ENCODE results near the gene LRRIQ4.

DNA sequence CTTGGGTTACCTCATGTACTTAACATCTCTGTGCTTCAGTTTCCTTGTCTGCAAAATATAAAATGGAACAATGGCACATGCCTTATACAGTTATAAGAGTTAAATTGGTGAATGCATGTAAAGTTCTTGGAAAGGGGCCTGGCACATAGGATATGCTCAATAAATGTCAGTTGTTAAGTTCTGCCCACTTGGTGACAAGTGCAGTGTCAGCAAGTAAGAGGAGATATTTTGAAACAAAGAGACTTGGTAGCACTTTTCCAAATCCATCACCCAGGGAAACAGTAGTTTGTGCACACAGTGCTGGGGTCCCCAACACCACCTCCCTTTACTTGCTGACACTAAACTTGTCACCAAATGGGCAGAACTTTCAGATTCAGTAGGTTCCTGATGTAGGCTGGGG, 37.9 kb downstream of the LRRIQ4 start:
- TF ChIP-seq, protein P1, sequence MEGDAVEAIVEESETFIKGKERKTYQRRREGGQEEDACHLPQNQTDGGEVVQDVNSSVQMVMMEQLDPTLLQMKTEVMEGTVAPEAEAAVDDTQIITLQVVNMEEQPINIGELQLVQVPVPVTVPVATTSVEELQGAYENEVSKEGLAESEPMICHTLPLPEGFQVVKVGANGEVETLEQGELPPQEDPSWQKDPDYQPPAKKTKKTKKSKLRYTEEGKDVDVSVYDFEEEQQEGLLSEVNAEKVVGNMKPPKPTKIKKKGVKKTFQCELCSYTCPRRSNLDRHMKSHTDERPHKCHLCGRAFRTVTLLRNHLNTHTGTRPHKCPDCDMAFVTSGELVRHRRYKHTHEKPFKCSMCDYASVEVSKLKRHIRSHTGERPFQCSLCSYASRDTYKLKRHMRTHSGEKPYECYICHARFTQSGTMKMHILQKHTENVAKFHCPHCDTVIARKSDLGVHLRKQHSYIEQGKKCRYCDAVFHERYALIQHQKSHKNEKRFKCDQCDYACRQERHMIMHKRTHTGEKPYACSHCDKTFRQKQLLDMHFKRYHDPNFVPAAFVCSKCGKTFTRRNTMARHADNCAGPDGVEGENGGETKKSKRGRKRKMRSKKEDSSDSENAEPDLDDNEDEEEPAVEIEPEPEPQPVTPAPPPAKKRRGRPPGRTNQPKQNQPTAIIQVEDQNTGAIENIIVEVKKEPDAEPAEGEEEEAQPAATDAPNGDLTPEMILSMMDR (IDR thresholded peaks at IDR 0.05; ENCODE audit: low read length) = no peak
- TF ChIP-seq EZH2 (IDR thresholded peaks at IDR 0.05; ENCODE audit: borderline replicate concordance, low read length) = no peak

Measured in OCI-LY1 (cell line).